IMR-90 (cell line): ENCODE measurements around the gene PHF21B. TPM values are rescaled to one million over a fixed set of nuclear protein-coding genes. Genes with fewer than 3 reads are reported as not detected.

Experiments used
- ATAC-seq: fragments of 200-7000 bp; cut with Tn5 transposase; 2 replicates; pipeline ENCODE4 v1.9.1; 2020; ENCODE audit warnings: low read depth, mild to moderate bottlenecking, moderate library complexity
- BruUV-seq: library from RNA; stranded (reverse); fragments of 400-500 nt; replicated peaks from 2 replicates; lab custom pipeline; 2021; lab: Mats Ljungman, UMichigan
- CTCF ChIA-PET: fragments of 300-600 bp; formaldehyde crosslinking; extraction: SDS; loops from one replicate; lab custom pipeline; 2021; ENCODE audit warnings: antibody characterized with exemption; lab: Yijun Ruan, JAX
- POLR2A ChIA-PET: fragments of 300-600 bp; sonication (Branson Sonifier 250); formaldehyde crosslinking; loops from one replicate; lab custom pipeline; 2022; ENCODE audit warnings: antibody characterized with exemption; ENCODE audit not compliant: unreplicated experiment; lab: Charles Lee
- DNase-seq: peaks from one replicate; pipeline ENCODE4 v3.0.0; 2013
- H2AFZ ChIP-seq: replicated peaks from 2 replicates; pipeline ENCODE3; 2013; ENCODE audit warnings: low read length, mild to moderate bottlenecking; ENCODE audit not compliant: poor library complexity
- H2AK5ac ChIP-seq: 2 replicates; pipeline ENCODE4 v1.6.1; 2013; ENCODE audit warnings: low read depth, low read length, inconsistent platforms
- H2AK9ac ChIP-seq: replicated peaks from 2 replicates; pipeline ENCODE3; 2013; ENCODE audit warnings: mild to moderate bottlenecking, low read depth, low read length, moderate library complexity; ENCODE audit not compliant: poor library complexity
- H2BK120ac ChIP-seq: 2 replicates; pipeline ENCODE4 v1.6.1; 2013; ENCODE audit warnings: low read depth, low read length, inconsistent platforms
- H2BK15ac ChIP-seq: 3 replicates; pipeline ENCODE4 v1.6.1; 2013; ENCODE audit warnings: low read depth, low read length, inconsistent platforms
- H2BK20ac ChIP-seq: 2 replicates; pipeline ENCODE4 v1.6.1; 2013; ENCODE audit warnings: low read depth, mild to moderate bottlenecking, inconsistent platforms, low read length, moderate library complexity
- H2BK5ac ChIP-seq: 2 replicates; pipeline ENCODE4 v1.6.1; 2013; ENCODE audit warnings: mild to moderate bottlenecking, low read depth, low read length, inconsistent platforms; ENCODE audit not compliant: poor library complexity, severe bottlenecking
- H3K14ac ChIP-seq: replicated peaks from 2 replicates; pipeline ENCODE4 v1.6.1; 2013; ENCODE audit warnings: low read depth, low read length, inconsistent platforms
- H3K18ac ChIP-seq: 2 replicates; pipeline ENCODE4 v1.6.1; 2013; ENCODE audit warnings: low read depth, low read length, control low read depth
- H3K23ac ChIP-seq: 2 replicates; pipeline ENCODE4 v1.6.1; 2013; ENCODE audit warnings: low read depth, low read length, inconsistent platforms
- H3K27ac ChIP-seq: 2 replicates; pipeline ENCODE4 v1.5.1; 2013; ENCODE audit warnings: mild to moderate bottlenecking, control low read depth, low read length; ENCODE audit not compliant: insufficient read depth
- H3K27me3 ChIP-seq: 2 replicates; pipeline ENCODE4 v1.6.1; 2013; ENCODE audit warnings: low read length; ENCODE audit not compliant: control insufficient read depth, insufficient read depth
- H3K36me3 ChIP-seq: 2 replicates; pipeline ENCODE4 v1.6.1; 2013; ENCODE audit warnings: low read length, mixed read lengths; ENCODE audit not compliant: control insufficient read depth, insufficient read depth
- H3K4ac ChIP-seq: 2 replicates; pipeline ENCODE4 v1.6.1; 2013; ENCODE audit warnings: low read depth, low read length, inconsistent platforms
- H3K4me1 ChIP-seq: 2 replicates; pipeline ENCODE4 v1.6.1; 2013; ENCODE audit warnings: low read length, mixed read lengths; ENCODE audit not compliant: control insufficient read depth, insufficient read depth
- H3K4me2 ChIP-seq: 2 replicates; pipeline ENCODE4 v1.6.1; 2013; ENCODE audit warnings: low read depth, mild to moderate bottlenecking, control low read depth, low read length, moderate library complexity
- H3K4me3 ChIP-seq: 2 replicates; pipeline ENCODE4 v1.5.1; 2013; ENCODE audit warnings: low read depth, mild to moderate bottlenecking, control low read depth, low read length, moderate library complexity; ENCODE audit not compliant: insufficient read depth
- H3K56ac ChIP-seq: 2 replicates; pipeline ENCODE4 v1.6.1; 2013; ENCODE audit warnings: low read length, inconsistent platforms; ENCODE audit not compliant: insufficient read depth; ENCODE audit errors: extremely low read depth
- H3K79me1 ChIP-seq, 2 experiments: 2 replicates each; pipeline ENCODE4 v1.6.1; 2013; ENCODE audit warnings: low read length in 2 of 2, inconsistent platforms in 1 of 2, low read depth in 1 of 2
- H3K9ac ChIP-seq: 2 replicates; pipeline ENCODE4 v1.6.1; 2013; ENCODE audit warnings: low read depth, low read length, control low read depth
- H3K9me1 ChIP-seq: 2 replicates; pipeline ENCODE4 v1.6.1; 2013; ENCODE audit warnings: low read length, inconsistent platforms; ENCODE audit not compliant: insufficient read depth
- H3K9me3 ChIP-seq: 2 replicates; pipeline ENCODE4 v1.6.1; 2013; ENCODE audit warnings: low read length; ENCODE audit not compliant: control insufficient read depth, insufficient read depth
- H4K20me1 ChIP-seq: 2 replicates; pipeline ENCODE4 v1.6.1; 2013; ENCODE audit warnings: low read length, inconsistent platforms; ENCODE audit not compliant: insufficient read depth
- H4K5ac ChIP-seq: 2 replicates; pipeline ENCODE4 v1.6.1; 2013; ENCODE audit warnings: mild to moderate bottlenecking, low read depth, low read length, control low read depth
- H4K8ac ChIP-seq, 2 experiments: 2 replicates each; pipeline ENCODE4 v1.6.1; 2013; ENCODE audit warnings: low read depth in 2 of 2, low read length in 2 of 2, control low read depth in 1 of 2, inconsistent platforms in 1 of 2
- H4K91ac ChIP-seq: 2 replicates; pipeline ENCODE4 v1.6.1; 2013; ENCODE audit warnings: low read depth, low read length, inconsistent platforms; ENCODE audit not compliant: insufficient read depth
- CEBPB ChIP-seq: IDR thresholded peaks from 2 replicates; pipeline ENCODE4 v1.6.1; 2012; ENCODE audit warnings: low read depth, low read length, improper control_type of control experiment
- RAD21 ChIP-seq: IDR thresholded peaks from 2 replicates; pipeline ENCODE4 v1.6.1; 2012; ENCODE audit warnings: low read length, improper control_type of control experiment
- SMC3 ChIP-seq: fragments of 150-350 bp; IDR thresholded peaks from 2 replicates; pipeline ENCODE4 v1.6.1; 2016; ENCODE audit warnings: low read depth, mild to moderate bottlenecking, antibody characterized with exemption, low read length, moderate library complexity
- USF2 ChIP-seq: fragments of 150-350 bp; IDR thresholded peaks from 2 replicates; pipeline ENCODE4 v1.6.1; 2017; ENCODE audit warnings: mild to moderate bottlenecking, antibody characterized with exemption, low read length, low read depth
- WGBS, 2 experiments: methylation state at CpG; one replicate each; pipeline versions ENCODE4 v1.1.5 to v1.1.7; 2013; ENCODE audit warnings: missing lambda C conversion rate in 2 of 2; ENCODE audit not compliant: insufficient read length in 1 of 2; ENCODE audit errors: extremely low coverage in 2 of 2; 5-methylcytosine and 5-hydroxymethylcytosine counted together
- dilution Hi-C: fragments of 300-500 bp; cut with HindIII; formaldehyde crosslinking; loops from one replicate; pipeline ENCODE4 v1.14.3; 2018; ENCODE audit warnings: low sequenced_read_pairs; ENCODE audit not compliant: unreplicated experiment
- in situ Hi-C: fragments of 300-500 bp; cut with MboI; formaldehyde crosslinking; loops from 3 replicates; pipeline ENCODE4 v1.14.3; 2019; ENCODE audit warnings: low sequenced_read_pairs, inconsistent platforms, mixed read lengths
- intact Hi-C: fragments of 100-400 bp; cut with micrococcal nuclease; formaldehyde crosslinking; loops from 2 replicates; pipeline ENCODE4 v1.10.0; 2022
- polyA plus RNA-seq, 3 experiments: library from polyadenylated mRNA; depleted of rRNA; stranded (reverse); fragments of >200 nt; gene quantifications; 2 replicates each; pipeline ENCODE4 v1.2.3, GENCODE V29; 2012; ENCODE audit warnings: low replicate concordance in 1 of 3
- total RNA-seq: library from RNA; depleted of rRNA; stranded (reverse); fragments of >200 nt; gene quantifications from 2 replicates; pipeline ENCODE4 v1.2.3, GENCODE V29; 2012

Gene PHF21B
- total and polyA plus RNA-seq, 2 of the 4 experiments (the other 2 are of a cell fraction) = 0.02 TPM; not detected in 1

GRCh38 chr22:44914026-44914721 is 95.6 kb downstream of the PHF21B start:
- TF ChIP-seq CEBPB (no peak), USF2 (no peak), SMC3 (no peak), RAD21 (no peak)
- no peak overlapping the region for H2BK5ac ChIP-seq
- no peak overlapping the region for H3K56ac ChIP-seq
- no peak overlapping the region for H2BK120ac ChIP-seq
- BruUV-seq = no TSS peak
- WGBS, 2 experiments = 53% methylated on average over 2 of the region's 13 CpGs; no CpG with 5 or more reads in 1 of the 2 experiments
- in situ Hi-C loops = no loop called here
- ChIA-PET CTCF (no interaction called here), POLR2A (no interaction called here)
- no peak overlapping the region for H2BK20ac ChIP-seq
- no peak overlapping the region for H3K9ac ChIP-seq
- H3K4me2 ChIP-seq = no peak overlapping the region
- H3K18ac ChIP-seq = no peak overlapping the region
- H2BK15ac ChIP-seq = no peak overlapping the region
- no peak overlapping the region for H4K91ac ChIP-seq
- no peak for ATAC-seq
- no peak overlapping the region for H3K4ac ChIP-seq
- H2AFZ ChIP-seq = no peak overlapping the region
- H3K9me3 ChIP-seq = 0 out of 2 replicates have a peak, but pooled peaks cover 2% of the 10 kb centered on the region
- dilution Hi-C loops = no loop called here
- H3K4me1 ChIP-seq = no peaks in the 10 kb centered on the region
- H3K23ac ChIP-seq = no peak overlapping the region
- no peaks in the 10 kb centered on the region for H3K36me3 ChIP-seq
- peaks cover 2% of the 10 kb centered on the region; the same call in 1 of the 2 replicates for H3K27me3 ChIP-seq
- intact Hi-C loops = no loop called here
- no peaks in the 10 kb centered on the region for H3K79me1 ChIP-seq
- no peak overlapping the region for H3K14ac ChIP-seq
- no peak overlapping the region for H4K8ac ChIP-seq
- H3K9me1 ChIP-seq = no peaks in the 10 kb centered on the region
- H3K4me3 ChIP-seq = no peak overlapping the region
- H4K20me1 ChIP-seq = no peaks in the 10 kb centered on the region
- no peak overlapping the region for H2AK5ac ChIP-seq
- no peak for DNase-seq
- H3K27ac ChIP-seq = no peak overlapping the region
- no peak overlapping the region for H2AK9ac ChIP-seq
- no peak overlapping the region for H4K5ac ChIP-seq
